Measurements from ENCODE around the gene GRIN2D. TPM values are rescaled to one million over a fixed set of nuclear protein-coding genes. Genes with fewer than 3 reads are reported as not detected.

The GRIN2D gene
- total RNA-seq, 2 donors from 2014 or later = 0.73 to 1.8 TPM

DNA sequence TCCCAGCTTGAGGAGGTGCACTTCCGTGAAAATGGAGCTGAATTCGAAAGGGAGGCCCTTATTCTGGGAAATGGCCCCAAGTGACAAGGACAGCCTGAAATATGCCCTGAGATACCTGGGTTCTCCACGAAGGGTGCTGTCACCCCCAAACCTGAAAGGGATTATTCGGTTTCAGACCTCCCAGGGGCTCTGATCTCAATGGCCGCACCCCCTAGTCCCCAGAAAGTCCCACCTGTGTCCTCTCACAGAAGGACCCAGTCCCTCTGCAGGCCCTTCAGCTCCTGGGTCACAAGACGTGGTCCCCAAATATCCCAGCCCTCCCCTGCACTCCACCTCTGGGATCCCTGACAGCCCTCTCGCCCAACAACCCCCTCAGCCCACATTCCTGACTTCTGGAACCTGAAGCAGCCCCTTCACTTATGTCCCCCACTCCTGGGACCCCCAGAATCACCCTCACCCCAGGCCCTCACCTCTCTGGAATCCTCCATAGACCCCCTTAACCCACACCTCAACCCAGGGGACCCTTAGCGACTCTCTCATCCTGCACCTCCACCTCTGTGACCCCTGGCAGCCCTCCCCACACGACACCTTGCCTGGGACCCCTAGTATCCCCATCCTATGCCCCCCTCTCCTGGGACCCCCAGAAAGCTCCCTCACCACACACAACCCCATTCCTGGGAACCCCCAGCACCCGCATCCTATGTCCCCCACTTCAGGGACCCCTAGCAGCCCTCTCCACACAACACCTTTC, 28.7 kb upstream of the GRIN2D start:
- intact Hi-C loops (cut with DNase I) = loop anchor here (2.0 kb wide), 1 partner anchor 40 kb away; the partner anchor contains the start of gene EMP3
- H3K9me3 ChIP-seq = no peaks in the 10 kb centered on the region
- DNase-seq (ENCODE audit: low spot score) = no peak
- 66% methylated on average over 10 of the region's 10 CpGs for WGBS
- no peaks in the 10 kb centered on the region for H3K27me3 ChIP-seq (replicated peaks; ENCODE audit: insufficient read depth)
- H3K27ac ChIP-seq = peak overlapping the region; percentile 90 to 92
- H3K4me1 ChIP-seq (replicated peaks) = peaks cover 3% of the 10 kb centered on the region
- TF ChIP-seq POLR2AphosphoS5 (IDR thresholded peaks at IDR 0.05) = no peak
- TF ChIP-seq, protein P1, sequence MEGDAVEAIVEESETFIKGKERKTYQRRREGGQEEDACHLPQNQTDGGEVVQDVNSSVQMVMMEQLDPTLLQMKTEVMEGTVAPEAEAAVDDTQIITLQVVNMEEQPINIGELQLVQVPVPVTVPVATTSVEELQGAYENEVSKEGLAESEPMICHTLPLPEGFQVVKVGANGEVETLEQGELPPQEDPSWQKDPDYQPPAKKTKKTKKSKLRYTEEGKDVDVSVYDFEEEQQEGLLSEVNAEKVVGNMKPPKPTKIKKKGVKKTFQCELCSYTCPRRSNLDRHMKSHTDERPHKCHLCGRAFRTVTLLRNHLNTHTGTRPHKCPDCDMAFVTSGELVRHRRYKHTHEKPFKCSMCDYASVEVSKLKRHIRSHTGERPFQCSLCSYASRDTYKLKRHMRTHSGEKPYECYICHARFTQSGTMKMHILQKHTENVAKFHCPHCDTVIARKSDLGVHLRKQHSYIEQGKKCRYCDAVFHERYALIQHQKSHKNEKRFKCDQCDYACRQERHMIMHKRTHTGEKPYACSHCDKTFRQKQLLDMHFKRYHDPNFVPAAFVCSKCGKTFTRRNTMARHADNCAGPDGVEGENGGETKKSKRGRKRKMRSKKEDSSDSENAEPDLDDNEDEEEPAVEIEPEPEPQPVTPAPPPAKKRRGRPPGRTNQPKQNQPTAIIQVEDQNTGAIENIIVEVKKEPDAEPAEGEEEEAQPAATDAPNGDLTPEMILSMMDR (IDR thresholded peaks at IDR 0.05) = no peak
- TF ChIP-seq POLR2A (IDR thresholded peaks at IDR 0.05) = no peak
- H3K4me3 ChIP-seq = peak overlapping the region in 1 of 2 donors; percentile 9
- H3K36me3 ChIP-seq = no peaks in the 10 kb centered on the region

- Histone ChIP-seq H3K4me3 (no peak overlapping the region), H3K4me1 (replicated peaks) (peaks cover 3% of the 10 kb centered on the region), H3K9me3 (no peaks in the 10 kb centered on the region), H3K27me3 (replicated peaks; ENCODE audit: insufficient read depth) (no peaks in the 10 kb centered on the region), H3K36me3 (no peaks in the 10 kb centered on the region), H3K27ac (no peak overlapping the region)
- TF ChIP-seq, protein P1 (IDR thresholded peaks at IDR 0.05) = no peak
- no peak for DNase-seq (ENCODE audit: low spot score)
- intact Hi-C loops (cut with DNase I) = loop anchor here (2.0 kb wide), 1 partner anchor 41 kb away; the partner anchor contains the start of gene EMP3
- whole genome bisulfite sequencing = 93% methylated on average over 11 of the region's 11 CpGs
Measured at GRCh38 chr19:48365602-48366001, 27.9 kb upstream of the GRIN2D start.

DNA sequence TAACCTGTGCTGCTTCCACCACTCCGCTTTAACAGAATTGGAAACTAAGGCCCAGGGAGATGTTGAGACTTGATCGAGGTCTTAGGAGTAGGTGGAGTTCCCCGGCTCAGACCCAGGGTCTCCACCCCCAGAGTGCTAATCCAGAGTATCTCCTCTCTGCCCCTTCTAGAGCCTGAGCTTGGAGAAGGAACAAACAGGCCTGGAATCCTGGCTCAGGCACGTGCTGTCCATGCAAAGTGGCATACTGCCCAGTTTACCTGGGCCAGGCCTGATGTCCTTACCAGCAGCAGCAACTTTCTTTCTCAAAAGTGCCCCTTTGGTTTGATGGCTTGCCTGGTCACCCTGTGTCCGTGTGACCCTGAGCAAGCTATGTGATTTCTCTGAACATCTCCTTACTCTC, 25.6 kb upstream of the GRIN2D start:
- H3K27ac ChIP-seq = no peak overlapping the region
- peak; percentile 21 for DNase-seq (ENCODE audit: low spot score)
- no peak overlapping the region for H3K4me3 ChIP-seq
- H3K9me3 ChIP-seq = no peaks in the 10 kb centered on the region
- intact Hi-C loops (cut with DNase I) = no loop called here
- 62% methylated on average over 5 of the region's 5 CpGs for WGBS
- no peaks in the 10 kb centered on the region for H3K27me3 ChIP-seq (replicated peaks; ENCODE audit: insufficient read depth)
- H3K4me1 ChIP-seq (replicated peaks) = peaks cover 3% of the 10 kb centered on the region
- H3K36me3 ChIP-seq = no peaks in the 10 kb centered on the region
- TF ChIP-seq POLR2A (IDR thresholded peaks at IDR 0.05) (no peak), POLR2AphosphoS5 (IDR thresholded peaks at IDR 0.05) (peak; percentile 44)

GRCh38 chr19:48368936-48369335, 24.5 kb upstream of the GRIN2D start:
- no peaks in the 10 kb centered on the region for H3K36me3 ChIP-seq
- 80% methylated on average over 13 of the region's 14 CpGs for WGBS
- TF ChIP-seq, protein P1 (IDR thresholded peaks at IDR 0.05) = no peak
- no peak for TF ChIP-seq POLR2AphosphoS5 (IDR thresholded peaks at IDR 0.05)
- no peak overlapping the region for H3K27ac ChIP-seq
- H3K4me3 ChIP-seq = no peak overlapping the region
- no peaks in the 10 kb centered on the region for H3K27me3 ChIP-seq (replicated peaks; ENCODE audit: insufficient read depth)
- H3K9me3 ChIP-seq = no peaks in the 10 kb centered on the region
- DNase-seq (ENCODE audit: low spot score) = no peak
- peaks cover 3% of the 10 kb centered on the region for H3K4me1 ChIP-seq (replicated peaks)
- intact Hi-C loops (cut with DNase I) = no loop called here

- no peak for DNase-seq (ENCODE audit: low spot score)
- Histone ChIP-seq H3K27ac (no peak overlapping the region), H3K36me3 (no peaks in the 10 kb centered on the region), H3K4me3 (no peak overlapping the region), H3K27me3 (replicated peaks; ENCODE audit: insufficient read depth) (no peaks in the 10 kb centered on the region), H3K4me1 (replicated peaks) (no peaks in the 10 kb centered on the region), H3K9me3 (no peaks in the 10 kb centered on the region)
- WGBS = 75% methylated on average over 4 of the region's 4 CpGs
- no peak for TF ChIP-seq POLR2A (IDR thresholded peaks at IDR 0.05)
- TF ChIP-seq, protein P1 (IDR thresholded peaks at IDR 0.05) = no peak
- no peak for TF ChIP-seq POLR2AphosphoS5 (IDR thresholded peaks at IDR 0.05)
- intact Hi-C loops (cut with DNase I) = no loop called here
Measured at GRCh38 chr19:48370955-48371354, 22.5 kb upstream of the GRIN2D start.
